Measurements from ENCODE around the gene CABP5. TPM values are rescaled to one million over a fixed set of nuclear protein-coding genes. Genes with fewer than 3 reads are reported as not detected.

The CABP5 gene
- total and polyA plus RNA-seq, 12 donors, result not detected

DNA sequence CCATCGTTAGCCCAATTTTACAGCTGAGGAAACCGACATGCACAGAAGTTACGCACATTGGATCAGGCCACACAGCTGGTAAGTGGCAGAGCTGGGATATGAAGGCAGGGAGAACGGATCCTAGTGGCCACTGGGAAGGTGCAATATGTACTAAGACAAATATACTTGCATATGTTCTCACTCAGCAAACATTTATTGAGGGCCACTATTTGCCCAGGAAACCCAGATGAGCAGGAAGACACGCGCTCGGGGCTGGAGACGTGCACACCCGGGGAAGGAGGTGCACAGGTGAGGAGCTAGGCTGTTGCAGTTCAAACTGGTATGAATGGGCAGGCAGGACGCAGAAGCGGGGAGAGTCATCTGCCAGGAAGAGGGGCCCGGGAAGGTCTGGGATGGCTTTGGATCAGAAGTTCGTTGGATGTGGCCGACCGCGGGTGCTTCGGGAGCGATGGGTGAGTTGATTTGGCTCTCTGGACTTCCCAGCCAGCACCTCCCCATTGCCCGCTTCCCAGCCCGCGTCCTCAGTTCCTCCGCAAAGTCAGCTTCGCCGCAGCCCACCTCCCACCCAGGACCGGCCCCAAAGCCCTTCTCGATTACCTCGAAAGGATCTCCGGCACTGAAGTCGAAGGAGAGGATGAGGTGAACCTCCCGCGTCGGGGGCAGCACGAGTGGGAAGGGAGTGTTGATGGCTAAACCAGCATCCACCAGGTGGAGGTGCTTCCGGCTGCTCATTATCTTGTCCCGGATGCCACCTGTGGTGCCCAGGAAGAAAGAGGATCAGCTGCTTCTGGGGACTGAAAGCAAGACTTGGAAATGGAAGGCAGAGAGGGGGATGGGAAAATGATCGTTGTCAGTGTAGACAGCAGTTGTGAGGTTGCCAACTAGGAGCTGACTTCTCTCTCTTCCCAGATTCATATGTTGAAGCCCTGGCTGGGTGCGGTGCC is 17.8 kb upstream of the CABP5 start:
- no peak for ATAC-seq
- no peaks in the 10 kb centered on the region for H3K4me1 ChIP-seq
- H3K27ac ChIP-seq, result no peak overlapping the region
- DNase-seq, result no peak
- H3K4me3 ChIP-seq, result no peak overlapping the region
- no peaks in the 10 kb centered on the region for H3K9me3 ChIP-seq
- WGBS, 2 donors, result 61 to 69% methylated on average over 37 of the region's 37 CpGs
- TF ChIP-seq, protein P1, sequence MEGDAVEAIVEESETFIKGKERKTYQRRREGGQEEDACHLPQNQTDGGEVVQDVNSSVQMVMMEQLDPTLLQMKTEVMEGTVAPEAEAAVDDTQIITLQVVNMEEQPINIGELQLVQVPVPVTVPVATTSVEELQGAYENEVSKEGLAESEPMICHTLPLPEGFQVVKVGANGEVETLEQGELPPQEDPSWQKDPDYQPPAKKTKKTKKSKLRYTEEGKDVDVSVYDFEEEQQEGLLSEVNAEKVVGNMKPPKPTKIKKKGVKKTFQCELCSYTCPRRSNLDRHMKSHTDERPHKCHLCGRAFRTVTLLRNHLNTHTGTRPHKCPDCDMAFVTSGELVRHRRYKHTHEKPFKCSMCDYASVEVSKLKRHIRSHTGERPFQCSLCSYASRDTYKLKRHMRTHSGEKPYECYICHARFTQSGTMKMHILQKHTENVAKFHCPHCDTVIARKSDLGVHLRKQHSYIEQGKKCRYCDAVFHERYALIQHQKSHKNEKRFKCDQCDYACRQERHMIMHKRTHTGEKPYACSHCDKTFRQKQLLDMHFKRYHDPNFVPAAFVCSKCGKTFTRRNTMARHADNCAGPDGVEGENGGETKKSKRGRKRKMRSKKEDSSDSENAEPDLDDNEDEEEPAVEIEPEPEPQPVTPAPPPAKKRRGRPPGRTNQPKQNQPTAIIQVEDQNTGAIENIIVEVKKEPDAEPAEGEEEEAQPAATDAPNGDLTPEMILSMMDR (IDR thresholded peaks at IDR 0.05), result no peak
- intact Hi-C loops (cut with DNase I), result no loop called here
- H3K36me3 ChIP-seq, result peaks cover 0 to 82% (median 11%) of the 10 kb centered on the region in 9 donors
- no peaks in the 10 kb centered on the region for H3K27me3 ChIP-seq

GRCh38 chr19:48060381-48060780 is 16.5 kb upstream of the CABP5 start:
- intact Hi-C loops (cut with DNase I), result no loop called here
- Histone ChIP-seq H3K27ac (no peak overlapping the region), H3K9me3 (no peaks in the 10 kb centered on the region), H3K4me3 (no peak overlapping the region), H3K4me1 (no peaks in the 10 kb centered on the region), H3K36me3 (peaks cover 0 to 81% (median 7%) of the 10 kb centered on the region in 9 donors), H3K27me3 (no peaks in the 10 kb centered on the region)
- 91 to 94% methylated on average over 5 of the region's 5 CpGs for WGBS, 2 donors
- DNase-seq (no peak), ATAC-seq (no peak)
- TF ChIP-seq, protein P1 (IDR thresholded peaks at IDR 0.05), result no peak

DNA sequence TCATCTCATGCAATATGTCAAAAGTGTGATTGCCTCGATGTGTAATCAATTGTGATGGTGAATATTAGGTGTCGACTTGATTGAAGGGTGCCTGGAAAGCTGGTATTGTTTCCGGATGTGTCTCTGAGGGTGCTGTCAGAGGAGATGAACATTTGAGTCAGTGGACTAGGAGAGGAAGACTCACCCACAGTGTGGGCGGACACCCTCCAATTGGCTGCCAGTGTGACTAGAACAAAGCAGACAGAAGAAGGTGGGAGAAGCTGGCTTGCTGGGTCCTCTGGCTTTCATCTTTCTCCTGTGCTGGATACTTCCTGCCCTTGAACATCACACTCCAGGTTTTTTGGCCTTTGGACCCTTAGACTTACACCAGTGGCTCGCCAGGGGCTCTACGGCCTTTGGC is 15.5 kb upstream of the CABP5 start:
- intact Hi-C loops (cut with DNase I), result loop anchor here in 1 of 10 donors (10.0 kb wide), 1 partner anchor 605 kb away; no protein-coding TSS in a partner anchor
- 92 to 94% methylated on average over 6 of the region's 6 CpGs for WGBS, 2 donors
- peaks cover 0 to 81% (median 7%) of the 10 kb centered on the region in 9 donors for H3K36me3 ChIP-seq

DNA sequence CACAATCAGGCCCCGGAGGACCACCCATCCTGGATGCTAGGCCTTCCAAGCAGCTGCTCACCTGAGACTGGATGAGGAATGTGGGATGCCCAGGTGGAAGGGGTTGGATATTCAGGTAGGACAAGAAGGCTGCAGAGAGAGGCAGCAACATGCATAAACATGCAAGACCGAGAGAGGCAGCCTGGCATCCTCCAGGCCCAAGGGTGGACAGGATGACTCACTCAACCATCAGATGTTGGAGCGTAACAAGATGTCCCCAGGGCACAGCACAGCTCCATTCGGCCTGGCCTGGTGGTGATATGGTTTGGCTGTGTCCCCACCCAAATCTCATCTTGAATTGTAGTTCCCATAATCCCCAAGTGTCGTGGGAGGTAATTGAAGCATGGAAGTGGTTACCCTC is 10.0 kb upstream of the CABP5 start:
- intact Hi-C loops (cut with DNase I), result loop anchor here in 1 of 10 donors (10.0 kb wide), 1 partner anchor 599 kb away; no protein-coding TSS in a partner anchor
- Histone ChIP-seq H3K27me3 (no peaks in the 10 kb centered on the region), H3K9me3 (no peaks in the 10 kb centered on the region), H3K4me3 (no peak overlapping the region), H3K27ac (no peak overlapping the region), H3K4me1 (no peaks in the 10 kb centered on the region), H3K36me3 (peaks cover 0 to 88% (median 18%) of the 10 kb centered on the region in 9 donors)
- 85 to 92% methylated on average over 5 of the region's 5 CpGs for WGBS, 2 donors
- TF ChIP-seq, protein P1 (IDR thresholded peaks at IDR 0.05), result no peak
- ATAC-seq, result no peak
- no peak for DNase-seq

More for the DNA sequence above, 15.5 kb upstream of the CABP5 start:
- H3K27ac ChIP-seq, result no peak overlapping the region
- no peaks in the 10 kb centered on the region for H3K4me1 ChIP-seq
- no peaks in the 10 kb centered on the region for H3K27me3 ChIP-seq
- H3K9me3 ChIP-seq, result no peaks in the 10 kb centered on the region
- DNase-seq (no peak), ATAC-seq (no peak)
- H3K4me3 ChIP-seq, result no peak overlapping the region
- TF ChIP-seq, protein P1 (IDR thresholded peaks at IDR 0.05), result no peak
